Mucosa of descending colon (tissue), 3 donors: ENCODE measurements around the gene MYL9. TPM values are rescaled to one million over a fixed set of nuclear protein-coding genes. Genes with fewer than 3 reads are reported as not detected.

ENCODE experiments used
- ATAC-seq: fragments of 200-7000 bp; cut with Tn5 transposase; one replicate; pipeline ENCODE4 v1.9.1; 2020; ENCODE audit warnings: mild to moderate bottlenecking, moderate library complexity
- DNase-seq, 3 donors: peaks; one replicate each; pipeline ENCODE4 v3.0.0-alpha.2; 2020
- H3K36me3 ChIP-seq: fragments of 200-600 bp; one replicate; pipeline ENCODE4 v1.8.0; 2021; ENCODE audit warnings: low read depth, mild to moderate bottlenecking
- H3K4me1 ChIP-seq: fragments of 200-600 bp; one replicate; pipeline ENCODE4 v1.8.0; 2021; ENCODE audit warnings: low read depth, mild to moderate bottlenecking
- H3K4me3 ChIP-seq: fragments of 200-600 bp; one replicate; pipeline ENCODE4 v1.8.0; 2021; ENCODE audit warnings: mild to moderate bottlenecking
- H3K9me3 ChIP-seq: fragments of 200-600 bp; one replicate; pipeline ENCODE4 v1.8.0; 2021; ENCODE audit warnings: mild to moderate bottlenecking
- CTCF ChIP-seq: fragments of 200-600 bp; IDR thresholded peaks from one replicate; pipeline ENCODE4 v1.8.0; 2022; ENCODE audit warnings: antibody characterized with exemption, mild to moderate bottlenecking
- intact Hi-C, 2 donors: fragments of 100-400 bp; cut with DNase I in 1 of 2; cut with micrococcal nuclease in 1 of 2; formaldehyde crosslinking; loops; one replicate each; pipeline versions ENCODE4 v1.11.0 to v1.11.1; 2022; cut with DNase I, micrococcal nuclease
- total RNA-seq, 3 donors: library from RNA; stranded (reverse); fragmentation: NEBNext Ultra II Directional in 2 of 3; extraction: Animal tissue kit (Norgen Biotek cat#: 25700) in 2 of 3; gene quantifications; one replicate each; pipeline versions ENCODE4 v1.2.1 to v1.2.4, GENCODE V29; 2021 to 2023
- donor health status: DM: no; HTN: no; CAD: no; lungs with moderate emphysema.
- donor health status: DM: no; HTN: no; CAD: no.
- donor health status: DM: no; HTN: yes; CAD: no.

The MYL9 gene
- total RNA-seq, 3 donors from 2014 or later, result 74.3 to 3,203 (median 259) TPM

GRCh38 chr20:36582821-36583220 lies 41.5 kb downstream of the MYL9 start:
- no peaks in the 10 kb centered on the region for H3K36me3 ChIP-seq
- no peaks in the 10 kb centered on the region for H3K4me1 ChIP-seq
- ATAC-seq (no peak), DNase-seq (no peak)
- no peak overlapping the region for H3K4me3 ChIP-seq
- H3K9me3 ChIP-seq, result no peaks in the 10 kb centered on the region
- no peak for TF ChIP-seq CTCF
- intact Hi-C loops, result no loop called here

GRCh38 chr20:36584018-36584481 lies 42.7 kb downstream of the MYL9 start:
- intact Hi-C loops, result no loop called here
- no peak for TF ChIP-seq CTCF
- no peak overlapping the region for H3K4me3 ChIP-seq
- H3K9me3 ChIP-seq, result no peaks in the 10 kb centered on the region
- DNase-seq, result no peak
- no peak for ATAC-seq
- H3K4me1 ChIP-seq, result no peaks in the 10 kb centered on the region
- no peaks in the 10 kb centered on the region for H3K36me3 ChIP-seq

- no peak for TF ChIP-seq CTCF
- Histone ChIP-seq H3K4me1 (no peaks in the 10 kb centered on the region), H3K9me3 (no peaks in the 10 kb centered on the region), H3K36me3 (no peaks in the 10 kb centered on the region), H3K4me3 (no peak overlapping the region)
- intact Hi-C loops, result no loop called here
- no peak for ATAC-seq
- no peak for DNase-seq
Measured at GRCh38 chr20:36585410-36586125, 44.2 kb downstream of the MYL9 start.

- no peaks in the 10 kb centered on the region for H3K36me3 ChIP-seq
- ATAC-seq (no peak), DNase-seq (no peak)
- TF ChIP-seq CTCF, result no peak
- H3K4me1 ChIP-seq, result no peaks in the 10 kb centered on the region
- no peaks in the 10 kb centered on the region for H3K9me3 ChIP-seq
- intact Hi-C loops, result no loop called here
- no peak overlapping the region for H3K4me3 ChIP-seq
Measured at GRCh38 chr20:36587388-36588070, 46.2 kb downstream of the MYL9 start.

GRCh38 chr20:36591281-36591680 lies 50.0 kb downstream of the MYL9 start:
- no peaks in the 10 kb centered on the region for H3K36me3 ChIP-seq

More at GRCh38 chr20:36591281-36591680, 50.0 kb downstream of the MYL9 start:
- no peak for DNase-seq
- no peak for TF ChIP-seq CTCF
- no peak for ATAC-seq
- Histone ChIP-seq H3K4me1 (no peaks in the 10 kb centered on the region), H3K4me3 (no peak overlapping the region), H3K9me3 (no peaks in the 10 kb centered on the region)
- intact Hi-C loops, result loop anchor here in 1 of 2 donors (5.0 kb wide), 1 partner anchor 34 kb away; no protein-coding TSS in a partner anchor
